Activated CD4-positive, CD25-positive, alpha-beta regulatory T cell treated with anti-CD3 and anti-CD28 coated beads, Interleukin-2, amount 50 U/mL, for 72 hours (primary cell): ENCODE data around the gene GTF3A.

Experiments used
- DNase-seq: peaks from one replicate; pipeline ENCODE4 v3.0.0; 2021

The GTF3A gene

DNA sequence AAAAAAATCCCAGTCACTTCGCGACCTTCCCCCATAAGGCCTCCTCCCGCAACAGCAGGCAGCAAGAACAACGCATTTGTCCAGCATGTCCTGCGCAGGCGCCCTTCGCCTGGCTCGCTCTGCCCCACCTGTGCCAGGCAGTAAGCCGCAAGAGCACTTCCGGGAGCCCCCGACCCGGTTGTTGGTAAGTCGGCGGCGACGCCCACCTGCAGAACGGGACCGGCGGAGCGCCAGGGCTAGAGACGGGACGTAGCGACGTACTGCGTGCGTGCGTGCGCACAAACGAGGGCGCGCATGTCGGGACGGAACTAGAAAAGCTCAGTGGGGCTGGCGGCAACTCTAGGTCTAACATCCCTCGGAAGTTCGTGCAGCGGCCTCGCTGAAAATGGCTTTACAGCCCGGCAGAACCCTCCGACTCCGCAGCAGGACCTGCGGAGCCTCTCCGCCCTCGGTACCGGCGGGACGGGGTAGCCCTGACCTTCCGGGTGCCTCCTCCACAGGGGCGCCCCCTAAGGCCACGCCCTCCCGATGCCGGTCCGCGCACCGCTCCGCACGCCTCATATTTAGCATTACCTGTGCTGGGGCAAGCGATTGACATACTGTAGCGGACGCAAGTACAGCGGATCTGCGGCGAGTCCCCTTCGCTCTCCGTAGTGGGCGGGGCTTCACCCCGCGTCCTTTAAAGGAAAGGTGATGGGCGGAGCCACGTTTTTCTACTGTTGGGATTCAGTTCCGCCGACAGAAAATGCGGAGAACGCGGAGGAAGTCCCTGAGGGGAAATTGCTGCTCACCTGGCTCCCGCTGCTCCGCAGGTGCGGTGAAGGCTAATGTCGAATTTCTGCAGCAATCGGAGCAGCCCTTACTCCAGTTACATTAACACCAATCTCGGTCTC, 25.8 kb downstream of the GTF3A start, which contains the start of gene MTIF3:
MTIF3 (minus strand) TSS at position 629 of the 893 bp plus-strand sequence. CDS start 10,116 bp downstream, outside the sequence.
- DNase-seq = peak; percentile 94

DNA sequence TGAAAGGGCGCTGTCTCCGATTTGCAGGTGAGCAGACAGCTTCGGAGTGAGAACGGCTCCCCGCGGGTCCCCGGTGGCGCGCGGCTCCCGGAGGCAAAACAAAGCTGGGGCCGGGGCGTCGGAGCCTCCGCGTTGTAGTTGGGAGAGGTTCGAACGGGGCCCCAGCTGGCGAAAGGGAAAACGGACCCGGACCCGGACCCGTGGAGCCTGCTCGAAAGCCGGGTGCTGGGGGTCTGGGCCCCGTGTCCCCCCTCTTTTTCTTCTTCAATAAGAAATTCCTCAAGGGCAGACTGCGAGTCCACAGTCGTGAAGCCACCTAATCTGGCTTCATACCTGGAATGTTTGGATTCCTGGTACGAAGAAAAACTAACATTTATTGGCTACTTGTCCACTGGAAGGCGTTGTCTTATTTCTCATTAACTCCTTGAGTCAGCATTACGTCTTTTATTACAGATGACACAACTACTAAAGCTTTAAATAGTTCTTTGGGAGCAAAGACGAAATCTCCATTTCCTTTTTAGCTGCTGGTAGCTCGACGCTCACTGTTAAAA, 26.6 kb downstream of the GTF3A start:
- DNase-seq = peak; percentile 50

GRCh38 chr13:27455331-27455855, 31.0 kb downstream of the GTF3A start:
- DNase-seq = peak; percentile 41

- DNase-seq = no peak
These were observed 37.6 kb downstream of the GTF3A start for GRCh38 chr13:27461940-27462584.

- DNase-seq = no peak
These were observed 39.1 kb downstream of the GTF3A start for GRCh38 chr13:27463500-27463899.

GRCh38 chr13:27465611-27466010, 41.2 kb downstream of the GTF3A start:
- DNase-seq = no peak

GRCh38 chr13:27466513-27466912, 42.1 kb downstream of the GTF3A start:
- no peak for DNase-seq

DNA sequence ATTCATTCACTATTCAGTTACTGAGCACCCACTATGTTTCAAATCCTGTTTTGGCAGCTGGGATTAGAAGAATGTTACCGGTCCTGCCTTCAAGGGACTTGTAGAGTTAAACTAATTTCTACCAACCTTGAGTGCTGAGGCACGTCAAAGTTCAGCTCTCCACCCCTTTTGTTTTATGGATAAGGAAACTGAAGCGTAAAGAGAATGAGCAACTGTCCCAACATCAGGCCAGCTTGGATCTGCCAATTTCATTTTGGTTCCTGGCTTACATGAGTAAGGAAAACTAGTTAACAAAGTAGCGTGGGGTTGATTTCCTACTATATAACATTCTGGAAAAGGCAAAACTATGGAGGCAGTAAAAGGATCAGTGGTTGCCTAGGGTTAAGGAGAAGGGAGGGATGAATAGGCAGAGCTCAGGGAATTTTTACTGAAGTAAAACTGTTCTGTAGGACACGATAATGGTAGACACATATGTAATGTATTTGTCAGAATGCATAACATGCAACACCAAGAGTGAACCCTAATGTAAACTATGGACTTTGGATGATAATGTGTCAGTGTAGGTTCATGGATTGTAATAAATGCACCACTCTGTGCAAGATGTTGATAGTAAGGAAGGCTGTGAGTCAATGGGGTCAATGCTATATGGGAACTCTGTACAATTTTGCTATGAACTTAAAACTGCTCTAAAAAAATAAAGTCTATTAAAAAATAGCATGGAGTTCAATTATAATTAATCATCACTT, 45.8 kb downstream of the GTF3A start:
- no peak for DNase-seq

DNA sequence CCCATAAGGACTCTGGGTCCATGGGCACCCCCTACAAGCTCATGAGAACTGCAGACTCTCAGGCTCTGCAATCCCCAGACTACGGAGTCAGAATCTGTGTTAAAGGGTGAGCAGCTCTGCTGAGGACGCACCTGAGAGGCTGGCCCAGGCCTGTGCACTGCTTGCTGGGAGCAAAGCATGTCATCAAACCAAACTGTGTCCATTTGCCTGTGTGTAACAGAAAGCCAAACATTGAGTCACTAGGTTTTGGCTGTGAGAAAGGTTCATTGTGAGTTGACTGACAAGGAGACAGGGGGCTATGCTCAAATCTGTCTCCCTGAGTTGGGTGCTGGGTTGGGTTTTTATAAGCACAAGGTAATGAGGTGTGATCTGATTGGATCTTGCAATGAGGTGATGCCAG, 48.0 kb downstream of the GTF3A start:
- no peak for DNase-seq

DNA sequence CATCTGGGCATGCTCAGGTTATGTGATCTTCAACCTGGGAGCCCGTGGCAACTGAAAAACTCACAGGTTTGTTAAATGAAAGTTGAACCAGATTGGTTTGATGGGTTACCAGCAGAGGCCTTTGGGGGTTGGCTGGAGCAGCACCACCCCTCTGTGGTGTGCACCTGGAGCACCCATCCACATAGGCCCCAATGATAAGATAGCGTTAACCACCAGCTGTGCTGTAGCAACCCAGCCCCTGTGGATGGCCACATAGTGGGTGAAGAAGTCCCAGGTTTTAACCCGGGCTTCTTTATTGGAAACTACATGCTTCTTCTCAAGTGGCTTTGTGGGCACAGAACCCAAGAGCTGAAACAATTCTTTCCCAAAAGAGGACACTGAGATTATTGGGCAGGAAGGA, 48.5 kb downstream of the GTF3A start:
- no peak for DNase-seq

DNA sequence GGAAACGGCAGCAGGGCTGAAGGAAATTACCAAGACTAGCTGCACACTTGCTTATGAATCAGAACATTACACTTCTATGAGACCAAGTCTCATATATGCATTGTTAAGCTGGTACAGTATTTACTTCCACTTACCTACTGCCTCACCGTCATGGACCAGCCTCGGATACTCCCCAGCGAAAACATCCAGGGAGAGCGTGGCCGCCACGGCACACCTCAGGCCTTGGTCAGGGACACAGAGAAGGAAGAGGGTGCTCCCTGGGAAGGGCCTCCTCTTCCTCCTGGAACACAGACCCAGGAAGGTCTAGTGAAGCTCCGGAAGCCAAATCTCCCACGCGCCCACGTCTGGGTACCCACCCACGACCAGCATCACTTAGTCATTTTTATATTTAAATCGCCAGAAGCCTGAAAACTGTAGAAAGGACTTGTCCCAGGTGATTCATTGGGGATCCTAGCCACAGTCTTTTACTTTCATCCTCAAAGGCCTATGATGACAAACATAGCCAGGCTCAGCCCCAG, 50.4 kb downstream of the GTF3A start:
- no peak for DNase-seq

DNA sequence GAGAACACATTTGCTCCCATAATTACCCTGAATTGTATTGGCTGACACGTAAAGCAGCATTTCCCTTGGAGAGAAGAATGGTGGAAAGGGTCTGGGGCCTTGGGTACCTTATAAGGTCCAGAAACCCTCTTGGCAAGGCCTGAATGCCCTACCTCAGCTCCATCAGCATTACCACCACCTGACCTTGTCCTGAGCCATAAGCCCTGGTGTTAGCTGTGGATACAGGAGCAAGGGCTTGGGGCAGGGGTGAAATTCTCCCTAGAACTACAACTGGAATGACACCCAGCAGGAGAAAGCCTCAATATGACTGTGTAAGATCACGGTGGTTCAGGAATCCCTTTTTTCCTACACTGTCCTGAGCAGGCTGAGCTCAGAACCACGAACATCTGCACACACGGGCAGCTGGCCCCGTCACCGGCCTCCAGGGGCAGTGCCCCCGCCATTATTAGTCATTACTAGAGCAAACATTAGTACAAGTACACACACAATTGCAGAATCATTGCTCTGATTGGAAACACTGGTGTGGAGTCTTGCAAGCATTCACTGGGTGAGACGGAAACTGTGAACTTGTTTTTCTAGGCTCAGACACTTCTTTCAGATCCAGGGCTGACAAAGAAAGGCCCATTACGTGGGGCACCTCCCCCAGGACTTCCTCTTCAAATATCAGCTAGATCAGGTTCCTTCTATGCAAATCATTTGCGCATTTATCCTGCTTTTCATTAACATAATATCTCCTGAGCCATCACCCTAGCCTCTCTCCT, 52.7 kb downstream of the GTF3A start:
- no peak for DNase-seq

DNA sequence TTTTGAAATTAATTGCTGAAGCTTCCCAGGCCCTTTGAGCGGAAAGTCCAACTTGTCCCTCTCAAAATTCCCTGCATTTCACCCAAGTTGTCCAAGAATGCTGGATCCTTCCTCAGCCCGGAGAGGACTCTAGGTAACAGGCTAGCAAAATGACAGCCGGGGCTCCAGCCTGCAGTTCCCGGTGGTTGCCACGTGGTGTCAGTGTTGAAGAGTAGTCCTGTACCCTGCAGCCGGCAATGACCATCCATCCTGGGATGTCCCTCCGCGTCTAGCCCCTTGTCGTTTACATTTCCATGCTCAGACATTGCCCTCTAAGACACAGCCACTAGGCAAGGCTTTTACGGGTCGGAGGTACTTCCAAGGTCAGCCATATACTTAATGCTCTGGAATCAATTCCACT, 57.3 kb downstream of the GTF3A start:
- peak; percentile 48 for DNase-seq

- DNase-seq = no peak
These were observed 58.6 kb downstream of the GTF3A start for GRCh38 chr13:27482983-27483382.

- DNase-seq = no peak
These were observed 59.0 kb downstream of the GTF3A start for GRCh38 chr13:27483421-27483820.
